CD4-positive, alpha-beta T cell treated with Interleukin-4 for 1 hour (primary cell): ENCODE measurements around the gene SNRPB2.
A peak's percentile ranks its signal among the peaks of the same experiment; 100 is the strongest.

Experiments
- DNase-seq, 2 donors: peaks; one replicate each; pipeline ENCODE4 v3.0.0-alpha.2; 2020 to 2022

The SNRPB2 gene

DNA sequence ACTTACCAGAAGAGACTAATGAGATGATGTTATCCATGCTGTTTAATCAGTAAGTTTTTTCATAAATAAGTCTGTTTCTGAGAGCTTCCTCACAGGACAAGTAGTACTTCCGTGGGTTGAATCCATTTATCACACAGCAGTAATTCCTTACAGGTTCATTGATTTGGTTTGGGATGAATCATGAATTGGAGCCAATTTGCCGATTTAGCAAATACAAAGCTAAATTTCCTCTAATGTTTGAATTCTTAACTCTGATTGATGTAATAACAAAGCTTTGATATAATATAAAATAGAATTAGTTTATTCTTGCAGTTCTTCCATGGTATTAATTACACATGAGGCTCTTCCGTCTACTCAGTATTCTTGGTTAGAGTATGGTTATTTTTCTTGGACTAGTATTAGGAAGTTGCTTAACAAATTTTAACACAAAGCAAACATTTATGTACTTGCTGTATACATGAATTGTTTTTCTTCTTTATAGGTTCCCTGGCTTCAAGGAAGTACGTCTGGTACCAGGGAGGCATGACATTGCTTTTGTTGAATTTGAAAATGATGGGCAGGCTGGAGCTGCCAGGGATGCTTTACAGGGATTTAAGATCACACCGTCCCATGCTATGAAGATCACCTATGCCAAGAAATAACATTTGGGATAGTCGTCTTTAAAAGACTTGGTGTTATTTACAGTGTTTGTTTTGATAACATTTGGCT lies 10.7 kb downstream of the SNRPB2 start:
- DNase-seq: no peak

DNA sequence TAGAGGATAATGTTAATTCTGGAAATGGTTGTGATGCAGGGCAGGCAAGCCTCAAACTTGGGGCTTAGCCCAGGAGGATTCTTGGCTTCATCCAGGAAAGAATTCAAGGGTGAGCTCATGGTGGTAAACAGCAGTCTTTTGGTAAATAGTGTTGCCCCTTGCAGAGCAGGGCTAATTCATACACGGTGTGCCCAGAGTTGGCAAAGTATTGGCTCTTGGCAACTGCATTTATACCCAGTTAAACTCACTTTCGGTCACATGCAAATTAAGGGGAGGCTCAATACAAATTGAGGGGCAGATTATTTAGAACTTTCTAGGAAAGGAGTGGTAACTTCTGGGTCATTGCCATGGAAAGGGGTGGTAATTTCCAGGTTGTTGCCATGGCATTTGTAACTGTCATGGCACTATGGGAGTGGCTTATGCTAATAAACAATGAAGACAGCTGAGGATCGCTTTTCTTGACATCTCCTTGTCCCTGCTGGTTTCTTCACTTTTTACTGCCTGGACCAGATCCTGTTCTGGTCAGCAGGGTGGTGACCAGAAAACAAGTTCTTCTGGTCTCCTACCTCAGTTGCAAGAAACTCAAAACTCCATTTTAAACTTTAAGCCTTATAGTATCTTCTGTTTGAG lies 14.5 kb downstream of the SNRPB2 start:
- no peak for DNase-seq

DNA sequence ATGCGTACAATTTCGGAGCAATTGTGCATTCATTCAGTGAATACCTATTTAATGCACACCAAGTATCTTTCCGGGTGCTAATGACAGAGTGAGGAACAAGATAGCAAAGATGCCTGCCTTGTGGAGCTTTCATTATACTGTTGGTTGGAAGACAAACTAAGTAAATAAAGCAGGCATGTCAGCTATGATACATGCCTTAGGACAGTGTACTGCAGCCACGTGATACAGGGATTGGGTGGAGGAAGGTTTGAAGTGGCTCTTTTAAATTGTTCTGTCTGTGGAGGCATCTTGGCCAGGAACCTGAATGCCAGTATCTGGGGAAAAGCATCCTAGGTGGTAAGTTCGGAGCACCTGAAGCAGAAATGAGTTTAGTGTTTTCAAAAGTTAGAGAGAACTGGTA lies 15.4 kb downstream of the SNRPB2 start:
- DNase-seq: no peak

DNA sequence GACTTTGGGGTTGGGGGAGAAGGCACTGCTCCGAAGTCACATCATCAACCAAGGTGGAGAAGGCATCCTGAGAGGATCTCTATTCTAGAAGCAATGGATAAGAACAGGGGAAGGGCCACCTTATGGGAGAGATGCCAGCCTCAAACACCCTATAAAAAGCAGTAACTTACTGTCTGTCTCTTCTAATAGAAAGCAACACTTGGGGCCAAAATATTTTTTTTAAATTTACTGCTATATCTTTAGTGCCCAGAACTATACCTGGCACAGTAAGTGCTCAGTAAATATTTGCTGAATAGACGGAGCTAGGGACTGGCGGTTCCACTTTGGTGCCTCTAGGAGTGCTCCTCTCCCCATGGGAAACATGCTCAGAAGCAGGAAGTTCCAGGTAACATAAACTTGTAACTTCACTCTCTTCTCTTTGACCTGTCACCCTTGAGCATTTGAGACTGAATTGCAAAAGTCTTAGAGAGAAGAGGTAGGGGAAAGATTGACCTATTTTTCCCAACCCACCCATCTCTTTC lies 17.5 kb downstream of the SNRPB2 start:
- no peak for DNase-seq

DNA sequence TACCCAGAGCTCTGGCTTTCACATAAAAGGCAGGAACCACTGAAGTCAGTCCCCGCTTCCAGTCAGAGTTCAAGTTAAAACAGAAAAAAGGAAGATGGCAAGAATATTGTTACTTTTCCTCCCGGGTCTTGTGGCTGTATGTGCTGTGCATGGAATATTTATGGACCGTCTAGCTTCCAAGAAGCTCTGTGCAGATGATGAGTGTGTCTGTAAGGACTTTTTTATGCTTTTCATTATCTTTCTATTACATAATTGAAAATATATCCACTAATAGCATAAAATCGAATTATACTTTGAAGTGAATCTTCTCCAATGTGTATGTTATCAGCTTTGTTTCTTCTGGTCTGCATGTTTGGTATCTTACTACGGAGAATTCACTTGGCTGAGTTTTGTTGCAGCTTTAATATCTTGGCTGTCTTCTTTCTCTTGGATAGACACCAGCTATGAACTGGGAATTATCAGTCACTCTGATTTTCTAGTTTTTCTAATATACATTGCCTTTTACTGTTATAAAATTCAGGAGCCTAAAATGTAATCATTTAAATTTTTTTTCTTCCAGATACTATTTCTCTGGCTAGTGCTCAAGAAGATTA lies 18.6 kb downstream of the SNRPB2 start, which contains the start of gene OTOR:
Gene OTOR (plus strand): TSS at position 51 of the 593 bp plus-strand sequence. CDS start 44 bp downstream, at position 95.
- DNase-seq: no peak

DNA sequence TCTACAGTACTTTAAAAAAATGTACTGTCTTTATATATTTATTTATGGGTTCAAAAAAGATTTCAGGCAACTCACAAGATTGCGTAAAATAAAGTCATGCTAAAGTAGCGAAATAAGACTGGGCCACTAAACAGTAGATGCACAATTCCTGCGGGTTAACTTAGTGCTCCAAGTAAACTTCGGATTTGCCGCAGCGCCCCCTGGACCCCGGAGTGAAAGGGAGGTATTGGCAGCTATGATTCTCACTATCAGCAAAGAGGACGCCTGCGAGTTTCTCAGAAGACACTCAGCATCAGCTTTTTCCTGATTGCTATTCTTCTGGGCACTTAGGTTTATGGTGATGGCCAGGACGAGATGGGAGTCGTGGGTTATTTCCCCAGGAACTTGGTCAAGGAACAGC lies 19.7 kb downstream of the SNRPB2 start:
- no peak for DNase-seq

DNA sequence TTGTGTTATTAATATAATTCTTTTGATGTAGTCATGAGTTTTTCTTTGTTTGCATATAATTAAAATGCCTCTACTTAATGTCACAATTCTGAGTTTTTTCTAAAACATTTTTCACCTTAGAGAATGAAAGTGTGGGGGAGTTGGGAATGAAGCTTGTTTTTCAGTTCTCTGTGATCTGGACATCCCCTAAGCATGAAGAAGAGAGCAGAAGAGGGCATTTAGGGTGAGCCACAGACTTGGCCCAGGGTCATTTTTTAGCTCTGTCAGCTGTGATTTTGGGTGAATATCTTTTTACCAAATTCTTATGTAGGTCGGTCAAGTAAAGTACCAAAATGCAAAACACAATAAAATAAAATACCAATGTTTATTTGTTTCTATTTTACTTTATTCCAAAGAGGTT lies 22.3 kb downstream of the SNRPB2 start:
- no peak for DNase-seq

DNA sequence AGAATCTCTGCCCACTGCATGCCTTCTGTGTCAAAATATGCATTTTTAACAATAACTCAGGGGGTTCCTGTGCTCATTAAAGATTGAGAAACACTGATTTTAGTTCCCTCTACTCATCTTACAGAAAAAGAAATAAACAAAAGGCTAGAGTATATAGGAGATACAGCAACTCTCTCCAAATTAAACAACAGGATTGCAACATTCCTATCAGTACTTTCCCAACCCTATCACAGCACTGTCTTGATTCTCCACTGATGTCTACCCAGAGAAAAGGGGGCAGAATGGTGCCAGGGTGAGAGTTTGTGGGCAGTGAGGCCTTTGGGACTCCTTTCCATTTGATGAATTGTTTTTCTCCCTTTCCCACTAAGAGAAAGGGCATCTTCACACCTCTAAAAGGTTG lies 23.1 kb downstream of the SNRPB2 start:
- DNase-seq: no peak

DNA sequence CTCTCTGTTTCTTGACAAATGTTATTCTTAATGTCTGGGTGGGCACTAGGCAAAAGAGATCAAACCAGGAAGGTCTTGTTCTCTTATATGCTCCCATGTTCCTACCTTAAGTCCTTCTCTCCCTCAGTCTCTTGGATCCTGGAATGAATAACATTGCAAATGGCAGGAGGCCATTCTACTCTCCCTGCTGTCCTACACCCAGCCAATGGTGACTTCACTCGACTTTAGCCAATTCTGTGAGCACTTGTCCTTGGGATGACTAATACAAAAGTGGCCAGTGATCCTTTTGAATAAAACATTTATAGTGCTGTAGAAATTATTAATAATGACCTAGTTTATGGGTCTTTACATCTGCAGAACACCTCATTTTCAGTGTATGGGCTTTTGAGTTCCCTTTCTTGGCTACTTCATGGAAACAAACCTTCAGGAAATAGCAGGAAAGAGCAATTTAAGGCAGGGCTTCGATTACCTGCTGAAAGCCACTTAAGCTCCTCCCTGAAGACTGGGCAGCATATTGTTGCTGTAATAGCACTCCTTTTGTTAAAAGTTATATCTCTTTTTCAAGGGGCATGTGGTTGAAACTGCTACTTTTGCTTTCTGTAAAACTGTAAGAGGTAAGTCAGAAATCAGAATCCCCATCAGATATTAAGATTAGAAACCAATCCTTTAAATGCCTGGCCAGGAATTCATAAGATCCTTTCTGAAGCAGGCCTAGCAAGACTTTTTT lies 28.8 kb downstream of the SNRPB2 start:
- DNase-seq: no peak

DNA sequence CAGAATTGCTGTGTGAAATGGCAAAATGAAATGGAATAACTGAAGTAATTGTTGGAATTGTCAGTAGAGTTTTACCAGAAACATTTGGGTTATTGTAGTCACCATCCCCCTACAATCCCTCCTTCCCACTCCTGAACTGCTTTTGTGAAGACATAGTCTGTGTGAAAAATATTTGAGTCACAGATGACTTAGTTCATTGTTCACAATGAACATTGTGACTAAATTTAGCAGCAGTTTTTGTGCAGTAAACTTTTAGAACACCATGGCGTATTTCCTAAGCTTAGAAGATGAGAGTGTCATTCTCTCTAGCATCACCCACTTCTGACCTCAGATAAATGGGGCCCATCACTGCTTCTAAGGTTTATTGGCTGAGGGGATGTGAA lies 29.3 kb downstream of the SNRPB2 start:
- no peak for DNase-seq

DNA sequence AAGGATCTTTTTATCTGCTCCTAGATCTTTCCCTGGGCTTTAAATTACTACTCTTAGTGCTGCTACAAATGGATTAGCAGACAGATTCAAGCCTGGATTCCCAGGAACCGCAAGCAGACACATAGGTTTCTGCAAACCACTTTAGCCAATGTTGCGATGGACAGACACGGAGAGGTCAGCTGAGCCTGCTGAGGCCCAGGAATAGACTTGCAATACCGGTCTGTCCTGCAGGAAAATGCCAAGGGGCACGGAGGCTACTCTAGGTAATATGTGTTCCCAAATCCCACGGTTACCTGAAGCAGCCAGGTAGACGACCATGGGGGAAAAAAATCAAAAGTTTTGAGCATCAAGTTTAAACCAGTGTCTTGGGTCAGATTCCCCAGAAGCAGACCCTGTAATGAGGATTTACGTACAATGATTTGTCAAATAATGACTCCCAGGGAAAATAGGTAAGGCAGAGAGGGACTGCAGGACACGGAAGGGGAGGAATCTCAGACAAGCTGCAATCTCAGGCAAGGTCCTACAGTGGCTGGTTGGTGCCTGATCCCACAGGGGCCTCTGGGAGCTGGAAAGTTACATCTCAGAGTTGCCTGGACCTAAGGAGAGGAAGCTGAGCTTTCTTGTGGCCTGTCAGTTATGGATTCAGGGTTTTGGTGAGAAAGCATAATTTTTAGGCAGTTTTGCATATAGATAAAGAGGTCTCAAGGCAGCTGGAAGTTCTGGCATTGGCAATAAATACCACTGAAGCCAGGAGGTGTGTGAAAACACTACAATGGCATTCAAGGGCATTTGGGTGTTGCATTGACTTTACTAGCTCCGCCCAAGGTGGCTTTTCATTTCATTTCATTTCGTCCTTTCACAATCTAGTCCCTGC lies 30.8 kb downstream of the SNRPB2 start:
- no peak for DNase-seq

DNA sequence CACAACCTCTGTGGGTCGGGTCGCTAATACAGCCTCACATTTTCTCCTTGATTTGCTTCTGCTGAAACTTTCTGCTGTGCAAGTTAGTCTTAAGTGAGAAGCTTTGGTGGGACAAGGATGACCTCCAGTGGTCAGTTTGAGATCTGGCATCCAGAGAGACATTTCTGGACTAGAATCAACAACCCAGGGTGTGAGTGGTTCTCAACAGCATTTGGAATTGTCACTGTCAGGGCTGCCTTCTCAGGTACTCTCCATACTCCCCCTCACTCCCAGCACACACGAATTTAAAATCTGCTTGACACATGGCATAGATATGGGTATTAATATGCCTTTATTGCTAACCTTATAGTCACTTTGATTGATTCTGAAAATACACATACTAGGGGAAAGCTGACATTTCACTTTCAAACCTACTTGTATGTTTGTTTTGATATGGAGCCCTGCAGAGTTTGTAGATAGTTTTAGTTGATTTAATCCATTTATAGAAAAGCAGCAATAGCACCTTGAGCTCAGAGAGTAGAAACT lies 31.5 kb downstream of the SNRPB2 start:
- peak; percentile 39 to 60 for DNase-seq

DNA sequence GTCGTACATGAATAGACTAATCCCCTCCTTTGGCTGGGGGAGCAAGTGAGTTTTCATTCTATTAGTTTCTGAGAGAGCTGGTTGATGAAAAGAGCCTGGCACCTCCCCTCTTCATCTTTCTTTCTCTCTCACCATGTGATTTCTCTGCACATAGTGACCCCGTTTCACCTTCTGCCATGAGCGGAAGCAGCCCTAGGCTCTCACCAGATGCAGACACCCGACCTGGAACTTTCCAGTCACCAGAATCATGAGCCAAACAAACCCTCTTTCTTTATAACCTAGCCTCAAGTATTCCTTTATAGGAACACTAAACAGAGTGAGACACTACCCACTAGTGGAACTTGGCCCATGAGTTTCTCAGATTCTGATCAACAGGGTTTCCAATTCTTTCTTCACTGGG lies 34.7 kb downstream of the SNRPB2 start:
- DNase-seq: no peak

DNA sequence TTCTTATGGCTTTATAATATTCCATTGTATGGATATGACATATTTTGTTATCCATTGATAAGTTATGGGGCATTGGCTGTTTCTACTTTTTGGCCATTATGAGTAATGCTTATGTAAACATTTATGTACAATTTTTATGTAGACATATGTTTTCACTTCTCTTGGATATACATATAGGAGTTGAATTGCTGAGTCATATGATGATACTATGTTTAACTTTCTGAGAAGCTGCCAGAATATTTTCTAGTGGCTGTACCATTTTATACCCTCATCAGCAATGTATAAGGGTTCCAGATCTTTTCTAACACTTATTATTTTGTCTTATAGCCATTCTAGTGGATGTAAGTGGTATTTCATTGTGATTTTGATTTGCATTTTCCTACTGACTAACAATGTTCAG lies 41.4 kb downstream of the SNRPB2 start:
- DNase-seq: no peak

DNA sequence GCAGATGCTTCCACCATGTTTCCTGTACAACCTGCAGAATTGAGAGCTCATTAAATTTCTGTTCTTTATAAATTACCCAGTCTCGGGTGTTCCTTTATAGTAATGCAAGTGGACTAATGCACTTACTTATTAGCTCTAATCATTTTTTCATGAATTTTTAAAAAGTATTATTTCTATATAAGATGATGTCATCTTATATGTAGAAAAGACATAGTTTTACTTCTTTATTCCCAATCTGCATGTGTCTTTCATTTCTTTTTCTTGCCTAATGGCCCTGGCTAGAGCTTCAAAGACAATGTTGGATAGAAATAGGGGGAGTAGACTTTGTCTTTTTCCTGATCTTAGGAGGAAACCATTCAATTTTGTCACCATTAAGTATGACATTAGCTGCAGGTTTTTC lies 46.1 kb downstream of the SNRPB2 start:
- DNase-seq: no peak

DNA sequence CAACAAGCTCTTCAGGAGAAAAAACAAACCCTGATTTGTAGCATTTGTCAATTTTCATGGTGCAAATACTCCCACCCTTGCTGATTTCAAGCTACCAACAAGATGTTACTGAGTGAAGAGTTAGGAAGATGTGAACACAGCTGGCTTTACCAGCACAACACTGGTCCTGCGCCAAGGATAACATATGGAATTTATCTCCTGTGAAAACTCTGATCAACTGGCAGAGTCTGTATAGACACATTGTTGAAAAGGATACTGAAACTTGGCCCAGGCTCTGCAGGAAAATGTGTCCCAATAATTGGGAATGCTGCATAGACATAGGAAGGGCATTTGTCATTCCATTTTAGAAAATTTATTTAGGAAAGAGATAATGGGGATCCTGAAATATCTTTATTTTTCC lies 47.3 kb downstream of the SNRPB2 start:
- DNase-seq: no peak

DNA sequence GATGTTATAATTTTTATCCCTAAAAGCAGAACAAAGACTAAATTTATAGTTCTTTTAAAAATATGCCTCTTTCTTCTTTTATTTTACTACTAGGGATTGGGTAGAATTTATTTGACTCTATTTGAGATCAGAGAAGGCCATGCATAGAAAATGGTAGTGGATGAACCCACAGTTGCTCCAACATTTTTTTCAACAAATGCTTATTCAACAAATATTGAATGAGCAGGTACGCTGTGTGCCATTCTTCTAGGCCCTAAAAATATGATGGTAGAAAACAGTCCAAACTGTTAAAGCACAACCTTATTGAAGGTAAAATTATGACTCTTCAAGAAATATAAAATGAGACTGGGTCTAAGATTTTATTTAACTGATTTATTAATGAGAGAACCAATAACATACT lies 48.3 kb downstream of the SNRPB2 start:
- DNase-seq: no peak

DNA sequence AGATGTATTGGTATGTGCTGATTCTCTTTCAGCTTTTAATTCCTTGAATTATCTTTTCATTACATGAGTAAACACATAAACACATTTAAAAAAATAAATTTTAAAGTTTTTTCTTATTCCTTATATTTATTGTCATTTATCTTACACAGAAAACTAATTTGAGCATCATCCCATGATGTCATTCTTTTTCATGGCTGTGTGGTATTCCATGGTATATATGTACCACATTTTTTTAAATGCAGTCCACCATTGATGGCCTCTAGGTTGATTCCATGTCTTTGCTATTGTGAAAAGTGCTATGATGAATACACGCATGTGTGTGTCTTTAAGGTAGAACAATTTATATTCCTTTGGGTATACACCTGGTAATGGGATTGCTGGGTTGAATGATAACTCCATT lies 51.7 kb downstream of the SNRPB2 start:
- no peak for DNase-seq

DNA sequence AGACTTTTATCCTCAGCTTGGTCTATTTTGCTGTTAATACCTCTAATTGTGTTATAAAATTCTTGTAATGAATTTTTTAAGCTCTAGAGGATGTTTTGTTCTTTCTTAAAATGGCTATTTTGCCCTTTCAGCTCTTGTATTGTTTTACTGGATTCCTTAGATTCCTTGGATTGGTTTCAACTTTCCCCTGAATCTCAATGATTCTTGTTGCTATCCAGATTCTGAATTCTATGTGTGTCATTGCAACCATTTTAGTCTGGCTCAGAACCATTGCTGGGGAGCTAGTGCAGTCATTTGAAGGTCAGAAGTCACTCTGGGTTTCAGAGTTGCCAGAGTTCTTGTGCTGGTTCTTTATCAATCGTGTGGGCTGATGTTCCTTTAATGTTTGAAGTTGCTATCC lies 55.4 kb downstream of the SNRPB2 start:
- no peak for DNase-seq
